Muscle layer of colon (tissue), 2 donors: Measurements from ENCODE around the gene IER5.

ENCODE experiments used
- H3K27ac ChIP-seq: one replicate; pipeline ENCODE4 v1.7.0; 2013; ENCODE audit warnings: low read depth, mild to moderate bottlenecking, low read length, moderate library complexity
- H3K27me3 ChIP-seq, 2 donors: one replicate each; pipeline ENCODE4 v1.7.0; 2013; ENCODE audit warnings: low read length in 2 of 2, mild to moderate bottlenecking in 2 of 2; ENCODE audit not compliant: insufficient read depth in 2 of 2, control insufficient read depth in 1 of 2
- H3K36me3 ChIP-seq: one replicate; pipeline ENCODE4 v1.7.0; 2013; ENCODE audit warnings: mild to moderate bottlenecking, low read length; ENCODE audit not compliant: insufficient read depth
- H3K4me1 ChIP-seq: one replicate; pipeline ENCODE4 v1.7.0; 2013; ENCODE audit warnings: mild to moderate bottlenecking, low read length; ENCODE audit not compliant: insufficient read depth
- H3K4me3 ChIP-seq, 2 donors: one replicate each; pipeline ENCODE4 v1.7.0; 2013; ENCODE audit warnings: low read length in 2 of 2, low read depth in 1 of 2, mild to moderate bottlenecking in 1 of 2, moderate library complexity in 1 of 2
- H3K9ac ChIP-seq: one replicate; pipeline ENCODE4 v1.7.0; 2013; ENCODE audit warnings: low read length
- H3K9me3 ChIP-seq: one replicate; pipeline ENCODE4 v1.7.0; 2013; ENCODE audit warnings: mild to moderate bottlenecking, low read length
- donor health status: abdominal sarcoma.
- donor health status: Adenocarcinoma of cecum.

Gene IER5

DNA sequence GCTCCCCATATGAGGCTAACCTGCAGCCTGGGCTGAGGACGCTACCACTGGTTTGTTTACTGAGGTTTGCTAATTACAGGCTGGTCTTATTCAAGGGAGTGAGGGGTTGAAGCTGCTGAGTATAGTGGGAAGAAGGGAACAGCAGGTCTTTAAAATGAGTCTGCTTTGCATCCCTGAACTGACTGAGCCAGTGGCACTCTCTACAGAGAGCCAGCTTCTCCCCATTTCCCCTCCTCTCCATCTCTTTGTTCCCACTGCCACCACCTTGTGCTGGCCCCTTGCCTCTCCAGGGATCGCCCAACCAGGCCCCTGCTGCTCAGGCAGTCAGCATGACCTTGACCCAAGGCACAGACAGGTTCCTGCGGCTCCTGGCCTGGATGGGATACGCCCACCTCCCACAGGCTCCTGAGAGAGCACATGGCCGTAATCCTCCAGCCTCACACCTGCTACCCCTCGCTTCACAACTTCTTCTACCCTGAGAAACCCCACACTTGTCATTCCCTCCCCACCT is 45.0 kb downstream of the IER5 start:
- H3K9me3 ChIP-seq: no peaks in the 10 kb centered on the region
- peaks cover 19% of the 10 kb centered on the region for H3K4me1 ChIP-seq
- no peaks in the 10 kb centered on the region for H3K27me3 ChIP-seq
- no peak overlapping the region for H3K4me3 ChIP-seq
- no peak overlapping the region for H3K9ac ChIP-seq
- H3K27ac ChIP-seq: peak overlapping the region; percentile 19
- no peaks in the 10 kb centered on the region for H3K36me3 ChIP-seq

DNA sequence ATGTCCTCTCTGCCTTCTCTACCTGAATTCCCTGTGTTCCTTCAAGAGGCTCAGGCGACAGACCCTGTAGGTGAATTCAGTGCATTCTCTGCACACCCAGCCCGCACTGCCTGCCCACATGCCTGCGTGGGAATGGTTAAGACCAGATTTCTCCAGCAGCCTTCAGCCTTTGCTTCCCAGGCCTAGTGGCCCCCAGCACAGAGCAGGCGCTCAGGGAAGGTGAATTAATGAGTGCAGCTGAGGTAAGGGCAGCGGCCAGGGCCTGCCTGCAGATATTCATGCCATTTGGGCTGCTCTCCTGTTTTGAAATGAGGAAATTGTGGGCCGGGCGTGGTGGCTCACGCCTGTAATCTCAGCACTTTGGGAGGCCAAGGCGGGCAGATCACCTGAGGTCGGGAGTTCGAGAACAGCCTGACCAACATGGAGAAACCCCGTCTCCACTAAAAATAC is 45.5 kb downstream of the IER5 start:
- Histone ChIP-seq H3K9ac (no peak overlapping the region), H3K4me1 (peaks cover 19% of the 10 kb centered on the region), H3K36me3 (no peaks in the 10 kb centered on the region), H3K27ac (no peak overlapping the region), H3K27me3 (no peaks in the 10 kb centered on the region), H3K9me3 (no peaks in the 10 kb centered on the region), H3K4me3 (no peak overlapping the region)

DNA sequence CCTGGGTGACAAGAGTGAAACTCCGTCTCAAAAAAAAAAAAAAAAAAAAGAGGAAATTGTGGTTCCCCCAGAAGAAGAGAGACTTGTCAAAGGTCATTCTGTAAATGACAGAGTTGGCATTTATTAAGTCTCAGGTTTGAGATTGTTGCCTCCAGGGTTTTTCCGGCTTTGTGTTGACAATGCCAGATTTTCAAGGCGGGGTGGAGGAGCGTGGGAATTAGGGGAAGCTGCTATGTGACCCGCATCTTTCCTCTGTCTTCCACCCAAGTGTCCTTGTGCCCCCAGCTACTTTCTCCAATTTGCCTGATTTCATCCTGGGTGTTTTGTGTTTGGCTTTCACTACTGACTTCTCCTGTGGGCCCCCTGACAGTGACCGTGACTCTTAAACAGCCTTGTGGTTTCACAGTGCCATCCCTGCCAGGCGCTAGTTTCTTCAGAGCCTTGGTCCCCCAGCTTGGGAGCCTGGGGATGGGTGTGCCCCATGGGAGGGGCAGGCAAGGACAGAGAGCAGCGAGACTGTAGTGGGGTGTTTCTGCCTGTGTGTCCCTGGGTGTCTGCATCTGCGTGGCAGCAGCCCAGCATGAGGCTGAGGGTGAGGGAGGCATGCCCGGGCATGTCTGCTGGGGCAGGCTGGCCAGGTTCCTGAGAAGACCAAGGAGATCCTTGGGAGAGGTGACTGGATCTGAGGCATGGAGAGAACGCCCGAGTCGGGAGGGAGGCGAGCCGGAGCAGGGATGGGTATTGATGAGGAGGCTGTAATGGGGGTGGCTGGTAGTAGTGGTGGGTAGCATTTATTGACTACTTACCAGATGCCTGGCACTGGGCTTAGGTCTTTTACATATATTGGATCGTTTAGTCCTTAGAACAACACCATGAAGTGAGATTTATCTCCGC is 46.3 kb downstream of the IER5 start:
- H3K36me3 ChIP-seq: no peaks in the 10 kb centered on the region
- no peak overlapping the region for H3K4me3 ChIP-seq
- H3K27me3 ChIP-seq: no peaks in the 10 kb centered on the region
- no peak overlapping the region for H3K9ac ChIP-seq
- no peaks in the 10 kb centered on the region for H3K9me3 ChIP-seq
- peak overlapping the region; percentile 89 for H3K27ac ChIP-seq
- peaks cover 19% of the 10 kb centered on the region for H3K4me1 ChIP-seq

DNA sequence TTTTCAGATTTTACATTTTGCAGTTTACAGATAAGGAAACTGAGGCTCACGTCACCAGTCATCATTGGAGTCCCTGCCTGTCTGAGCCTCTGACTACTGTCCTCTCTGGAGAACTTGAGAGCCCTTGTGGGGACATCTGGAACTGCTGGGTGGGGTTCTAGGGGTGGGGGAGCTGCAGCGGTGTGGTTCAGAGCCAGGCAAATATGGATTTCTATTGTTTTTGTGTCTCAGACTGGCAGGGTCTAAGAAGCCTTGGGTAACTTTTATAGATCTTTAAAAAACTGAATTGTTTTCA is 46.9 kb downstream of the IER5 start:
- Histone ChIP-seq H3K4me3 (no peak overlapping the region), H3K27ac (peak overlapping the region; percentile 89), H3K9ac (no peak overlapping the region), H3K4me1 (peaks cover 19% of the 10 kb centered on the region), H3K9me3 (no peaks in the 10 kb centered on the region), H3K36me3 (no peaks in the 10 kb centered on the region), H3K27me3 (no peaks in the 10 kb centered on the region)

DNA sequence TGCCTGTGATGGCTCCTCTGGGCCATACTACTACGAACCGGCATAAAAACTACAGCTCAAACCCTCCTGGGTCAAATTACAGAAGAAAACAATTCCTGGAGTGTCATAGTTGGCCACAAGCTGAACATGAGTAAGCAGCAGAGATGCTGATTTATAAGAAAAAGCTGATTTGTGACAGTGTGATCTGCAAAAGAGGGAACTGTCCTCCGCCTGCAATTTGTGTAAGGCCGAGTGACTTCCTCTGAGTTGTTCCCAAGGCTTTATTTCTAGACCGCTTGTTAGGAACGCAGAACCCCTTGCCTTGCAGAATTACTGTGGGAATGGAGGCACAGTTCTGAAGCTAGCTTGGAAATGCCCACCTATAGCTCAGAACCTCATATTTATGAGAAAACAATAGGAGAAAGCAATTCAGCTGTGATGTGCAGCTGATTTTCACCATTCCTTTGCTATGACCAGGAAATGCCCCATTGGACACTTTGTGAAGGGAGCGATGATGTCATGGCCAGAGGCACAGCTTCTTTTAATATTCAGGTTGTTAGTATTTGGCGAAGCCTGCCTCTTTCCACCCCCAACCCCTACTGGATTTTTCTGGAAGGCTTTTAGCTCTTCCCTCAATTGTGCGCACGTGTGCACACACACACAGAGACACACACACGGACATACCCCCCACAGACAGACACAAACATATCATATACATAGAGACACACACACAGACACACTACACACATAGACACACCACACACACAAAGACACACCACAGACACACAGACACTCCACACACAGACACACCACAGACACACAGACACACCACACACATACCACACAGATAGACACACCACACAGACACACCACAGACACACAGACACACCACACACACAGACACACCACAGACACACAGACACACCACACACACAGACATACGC is 47.6 kb downstream of the IER5 start:
- H3K36me3 ChIP-seq: no peaks in the 10 kb centered on the region
- peaks cover 19% of the 10 kb centered on the region for H3K4me1 ChIP-seq
- no peaks in the 10 kb centered on the region for H3K9me3 ChIP-seq
- no peak overlapping the region for H3K9ac ChIP-seq
- no peak overlapping the region for H3K4me3 ChIP-seq
- H3K27me3 ChIP-seq: no peaks in the 10 kb centered on the region
- H3K27ac ChIP-seq: peak overlapping the region; percentile 89

DNA sequence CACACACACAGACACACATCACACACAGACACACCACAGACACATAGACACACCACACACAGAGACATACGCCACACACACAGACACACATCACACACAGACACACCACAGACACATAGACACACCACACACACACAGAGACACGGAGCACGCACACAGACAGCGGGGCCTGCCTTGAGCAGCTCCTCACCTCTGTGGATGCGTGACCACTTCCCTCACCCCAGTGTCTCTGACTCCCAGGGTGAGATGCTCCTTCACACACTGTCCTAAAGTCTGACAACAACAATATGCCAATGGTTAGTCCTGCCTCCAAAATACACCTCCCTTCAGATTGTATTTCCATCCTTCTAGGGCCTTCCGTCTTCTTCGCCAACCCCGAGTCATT is 48.2 kb downstream of the IER5 start:
- Histone ChIP-seq H3K9ac (no peak overlapping the region), H3K36me3 (no peaks in the 10 kb centered on the region), H3K4me1 (peaks cover 24% of the 10 kb centered on the region), H3K9me3 (no peaks in the 10 kb centered on the region), H3K4me3 (no peak overlapping the region), H3K27ac (no peak overlapping the region), H3K27me3 (no peaks in the 10 kb centered on the region)

DNA sequence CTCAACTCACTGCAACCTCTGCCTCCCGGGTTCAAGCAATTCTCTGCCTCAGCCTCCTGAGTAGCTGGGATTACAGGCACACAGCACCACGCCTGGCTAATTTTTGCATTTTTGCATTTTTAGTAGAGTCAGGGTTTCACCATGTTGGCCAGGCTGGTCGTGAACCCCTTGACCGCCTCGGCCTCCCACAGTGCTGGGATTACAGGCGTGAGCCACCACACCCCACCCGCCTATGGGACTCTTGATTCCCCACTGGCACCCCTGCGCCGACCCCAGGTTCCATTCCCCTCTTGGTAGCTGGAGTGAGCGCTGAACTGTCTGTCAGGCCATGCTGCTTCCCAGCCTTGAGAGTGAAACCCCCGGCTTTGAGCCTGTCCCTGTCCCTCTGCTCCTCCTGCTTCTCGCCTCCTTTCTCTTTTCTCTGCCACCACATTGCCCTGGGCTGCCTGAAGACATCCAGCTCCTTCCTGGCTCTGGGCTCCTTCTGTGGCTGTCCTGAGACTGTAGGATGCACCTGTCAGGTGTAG is 48.8 kb downstream of the IER5 start:
- Histone ChIP-seq H3K27me3 (no peaks in the 10 kb centered on the region), H3K4me3 (no peak overlapping the region), H3K9ac (no peak overlapping the region), H3K27ac (no peak overlapping the region), H3K4me1 (peaks cover 29% of the 10 kb centered on the region), H3K36me3 (no peaks in the 10 kb centered on the region), H3K9me3 (no peaks in the 10 kb centered on the region)

DNA sequence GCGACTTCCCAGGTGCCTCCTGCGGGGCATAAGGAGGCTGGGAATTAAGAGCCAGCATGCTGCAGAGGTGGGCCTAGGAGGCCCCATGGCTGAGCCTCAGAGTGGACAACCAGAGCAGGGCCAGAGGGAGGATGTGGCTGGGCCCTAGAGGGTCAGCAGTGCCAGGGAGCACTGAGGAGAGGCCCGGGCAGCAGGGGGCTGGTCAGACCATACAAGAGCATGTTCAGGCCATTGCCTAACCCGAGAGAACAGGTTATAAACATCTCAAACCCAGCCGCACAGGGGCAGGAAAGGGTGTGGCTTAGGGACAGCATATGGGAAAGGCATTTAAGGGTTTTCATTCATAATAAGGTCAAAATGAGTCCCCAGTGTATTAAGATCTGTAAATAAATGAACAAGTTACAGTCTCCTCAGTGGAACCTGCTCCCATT is 51.1 kb downstream of the IER5 start:
- H3K4me1 ChIP-seq: peaks cover 32% of the 10 kb centered on the region
- H3K9me3 ChIP-seq: no peaks in the 10 kb centered on the region
- H3K4me3 ChIP-seq: no peak overlapping the region
- no peaks in the 10 kb centered on the region for H3K27me3 ChIP-seq
- no peak overlapping the region for H3K9ac ChIP-seq
- H3K36me3 ChIP-seq: no peaks in the 10 kb centered on the region
- H3K27ac ChIP-seq: no peak overlapping the region

DNA sequence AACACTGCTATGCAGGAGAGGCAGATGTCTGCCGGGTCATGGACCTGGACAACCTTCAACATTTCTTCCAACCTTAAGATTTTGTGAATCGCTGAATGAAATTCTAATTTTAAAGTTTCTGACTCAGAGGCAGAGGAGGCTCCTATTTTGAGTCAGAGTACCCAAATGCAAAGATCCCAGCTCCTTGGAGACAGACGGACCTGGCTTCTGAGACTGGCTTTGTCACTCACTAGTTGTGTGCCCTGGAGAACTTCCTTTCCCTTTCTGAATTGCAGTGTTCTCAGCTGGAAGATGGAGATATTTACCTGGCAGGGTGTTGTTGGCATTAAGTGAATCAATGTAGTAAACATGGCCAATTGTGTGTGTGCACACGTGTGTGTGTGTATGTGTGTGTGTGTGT is 51.9 kb downstream of the IER5 start:
- Histone ChIP-seq H3K4me3 (no peak overlapping the region), H3K36me3 (no peaks in the 10 kb centered on the region), H3K27ac (no peak overlapping the region), H3K27me3 (no peaks in the 10 kb centered on the region), H3K9ac (no peak overlapping the region), H3K9me3 (no peaks in the 10 kb centered on the region), H3K4me1 (peaks cover 24% of the 10 kb centered on the region)

DNA sequence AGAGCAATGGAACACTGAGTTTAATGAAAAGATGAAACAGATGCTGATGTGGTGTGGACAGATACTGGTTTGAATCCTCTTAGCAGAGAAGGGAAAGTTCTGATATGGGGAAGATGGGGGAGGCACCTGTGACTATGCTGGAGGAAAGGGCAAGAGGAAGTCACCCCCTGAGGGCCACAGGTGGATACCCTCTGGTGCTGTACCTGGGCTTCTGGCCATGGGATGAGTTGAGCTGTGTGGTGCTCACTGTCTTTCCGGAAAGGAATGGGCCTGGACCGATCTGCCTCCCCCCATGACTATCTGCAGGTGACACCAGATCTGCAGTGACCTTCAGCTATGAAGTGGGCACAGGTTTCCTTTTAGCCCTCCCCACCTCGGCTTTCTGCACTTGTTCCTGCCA is 52.4 kb downstream of the IER5 start:
- no peaks in the 10 kb centered on the region for H3K27me3 ChIP-seq
- H3K36me3 ChIP-seq: no peaks in the 10 kb centered on the region
- no peak overlapping the region for H3K4me3 ChIP-seq
- H3K4me1 ChIP-seq: peaks cover 19% of the 10 kb centered on the region
- H3K9ac ChIP-seq: no peak overlapping the region
- no peak overlapping the region for H3K27ac ChIP-seq
- no peaks in the 10 kb centered on the region for H3K9me3 ChIP-seq

DNA sequence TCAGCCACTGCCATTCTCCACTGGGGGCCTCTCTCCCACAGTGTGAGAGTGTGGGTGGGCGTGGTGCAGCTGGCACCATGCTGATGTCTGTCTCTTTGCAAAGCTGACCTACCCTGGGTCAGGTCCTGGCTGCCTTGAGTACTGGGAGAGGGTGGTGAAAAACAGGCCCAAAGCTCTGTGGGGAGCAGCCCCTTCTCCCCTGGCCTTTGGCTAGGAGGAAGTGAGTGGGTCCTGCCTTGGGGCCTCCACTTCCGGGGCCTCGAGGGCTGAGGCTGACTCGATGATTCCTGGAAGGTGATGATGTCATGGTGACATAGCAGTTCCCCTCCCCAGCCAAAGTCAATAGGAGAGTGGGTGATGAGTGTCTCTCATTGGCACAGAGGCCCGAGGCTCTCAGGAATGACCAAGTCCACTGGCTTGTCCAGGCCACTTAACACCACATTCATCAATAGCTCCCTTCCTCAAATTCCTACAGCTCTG is 53.0 kb downstream of the IER5 start:
- Histone ChIP-seq H3K4me1 (peaks cover 13% of the 10 kb centered on the region), H3K27ac (peak overlapping the region; percentile 62), H3K9ac (no peak overlapping the region), H3K4me3 (peak overlapping the region in 1 of 2 donors; percentile 46), H3K36me3 (no peaks in the 10 kb centered on the region), H3K27me3 (no peaks in the 10 kb centered on the region), H3K9me3 (no peaks in the 10 kb centered on the region)
